HG02763 (cell line): ENCODE measurements around the gene USH1C.

Experiments
- ATAC-seq: cut with Tn5 transposase; IDR thresholded peaks from one replicate; pipeline ENCODE4 v1.9.1; 2021; ENCODE audit warnings: mild to moderate bottlenecking, moderate library complexity; ENCODE audit not compliant: unreplicated experiment

Gene USH1C

GRCh38 chr11:17571431-17572358 is 27.5 kb upstream of the USH1C start:
- ATAC-seq, result no peak

DNA sequence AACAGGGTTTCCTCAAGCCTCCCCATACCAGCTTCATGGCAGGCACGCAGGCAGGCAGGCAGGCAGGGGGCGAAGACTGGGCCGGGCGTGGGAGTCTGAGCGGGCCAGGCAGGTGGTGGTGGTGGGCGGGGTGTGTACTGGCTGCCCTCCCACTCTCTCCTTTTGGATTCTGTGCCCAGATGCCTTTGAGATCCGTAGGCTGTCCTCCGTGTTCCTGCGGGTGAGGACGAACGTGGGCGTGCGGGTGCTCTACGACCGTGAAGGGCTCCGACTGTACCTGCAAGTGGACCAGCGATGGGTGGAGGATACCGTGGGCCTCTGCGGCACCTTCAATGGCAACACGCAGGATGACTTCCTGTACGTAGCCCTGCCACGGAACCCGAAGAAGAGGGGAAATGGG is 25.8 kb upstream of the USH1C start:
- ATAC-seq, result no peak

DNA sequence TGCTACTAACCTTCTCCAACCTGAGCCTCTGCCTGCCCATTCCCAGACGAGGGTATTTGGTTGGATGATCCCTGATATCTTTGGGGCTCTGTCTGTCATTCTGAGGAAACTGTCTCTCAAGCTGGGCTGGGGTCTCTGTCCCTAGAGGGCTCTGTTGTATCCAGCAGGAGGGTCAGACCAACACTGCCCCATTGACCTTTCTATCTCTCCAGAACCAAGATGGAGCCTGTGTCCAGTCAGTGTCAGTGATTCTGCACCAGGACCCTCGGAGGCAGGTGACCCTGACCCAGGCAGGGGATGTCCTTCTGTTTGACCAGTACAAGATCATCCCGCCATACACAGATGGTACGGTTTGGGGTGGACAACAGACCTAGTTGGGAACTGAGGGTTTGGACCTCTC is 24.7 kb upstream of the USH1C start:
- no peak for ATAC-seq

- ATAC-seq, result no peak
These were observed 20.4 kb upstream of the USH1C start for GRCh38 chr11:17564687-17565042.

DNA sequence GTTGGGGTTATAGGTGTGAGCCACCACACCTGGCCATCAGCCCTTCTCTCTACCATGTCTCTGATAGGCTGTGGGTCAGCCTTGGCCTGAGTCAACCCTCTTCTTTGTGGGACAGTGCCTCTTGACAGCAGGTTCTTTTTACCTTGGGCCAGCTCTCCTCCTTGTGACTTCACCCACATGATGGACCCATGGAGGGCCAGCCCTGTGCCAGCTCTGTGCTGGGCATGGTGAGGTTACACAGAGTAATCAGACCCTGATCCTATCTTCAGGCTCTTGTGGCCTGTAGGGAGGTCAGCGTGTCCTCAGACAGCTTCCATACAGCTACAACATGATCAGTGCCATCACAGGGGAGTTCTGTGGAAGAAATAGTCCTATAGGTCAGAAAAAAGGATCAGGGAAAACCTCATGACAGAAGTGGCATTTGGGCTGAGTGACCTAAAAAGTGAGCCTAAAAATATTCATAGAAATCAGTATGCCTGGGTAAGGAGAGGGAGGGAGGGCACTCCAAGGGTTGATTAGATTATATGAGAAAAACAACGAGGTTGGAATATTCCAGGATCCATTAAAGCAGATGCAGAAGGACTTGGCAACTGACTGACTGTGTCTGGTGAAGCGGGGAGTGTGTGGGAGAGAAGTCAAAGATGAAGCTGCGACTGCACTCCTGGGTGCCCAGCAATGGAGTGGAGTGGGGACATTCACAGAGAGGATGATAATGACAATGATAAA is 19.9 kb upstream of the USH1C start:
- ATAC-seq, result no peak

DNA sequence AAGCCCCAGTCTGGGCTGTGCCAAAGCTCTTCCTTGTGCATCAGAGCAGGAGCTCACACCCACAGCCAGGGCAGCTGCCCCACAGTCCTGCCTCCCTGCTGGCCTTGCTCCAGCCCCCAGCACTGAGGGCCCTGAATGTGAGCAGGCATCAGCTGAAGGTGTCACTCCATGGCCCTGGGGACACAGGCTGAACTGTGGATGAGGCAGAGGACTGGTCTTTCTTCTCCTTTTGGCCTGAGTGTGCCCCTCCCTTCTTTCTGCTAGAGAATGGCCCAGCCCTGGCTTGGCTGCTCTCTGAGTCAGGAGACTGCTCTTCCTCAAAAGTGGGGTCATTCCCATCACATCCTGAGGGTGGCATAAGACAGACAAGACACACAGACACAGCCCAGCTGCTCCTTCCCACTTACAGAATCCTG is 19.0 kb upstream of the USH1C start:
- no peak for ATAC-seq

GRCh38 chr11:17561526-17561925 is 17.3 kb upstream of the USH1C start:
- ATAC-seq, result no peak

DNA sequence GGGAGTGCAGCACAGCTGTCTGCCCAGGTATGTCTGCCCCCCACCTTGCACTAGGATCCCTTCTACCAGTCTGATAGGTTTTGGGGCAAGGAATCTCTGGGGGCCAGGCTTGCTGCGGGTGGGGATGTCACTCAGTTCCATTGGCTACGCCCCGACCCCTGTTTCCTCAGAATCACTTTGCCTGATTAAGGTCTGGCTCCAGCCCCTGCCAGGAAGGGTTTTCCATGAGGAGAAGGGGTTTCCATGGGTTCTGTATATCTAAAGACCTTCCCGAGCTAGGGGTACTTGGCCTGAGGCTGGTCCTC is 16.8 kb upstream of the USH1C start:
- ATAC-seq, result no peak

GRCh38 chr11:17560281-17561110 is 16.3 kb upstream of the USH1C start:
- ATAC-seq, result no peak

DNA sequence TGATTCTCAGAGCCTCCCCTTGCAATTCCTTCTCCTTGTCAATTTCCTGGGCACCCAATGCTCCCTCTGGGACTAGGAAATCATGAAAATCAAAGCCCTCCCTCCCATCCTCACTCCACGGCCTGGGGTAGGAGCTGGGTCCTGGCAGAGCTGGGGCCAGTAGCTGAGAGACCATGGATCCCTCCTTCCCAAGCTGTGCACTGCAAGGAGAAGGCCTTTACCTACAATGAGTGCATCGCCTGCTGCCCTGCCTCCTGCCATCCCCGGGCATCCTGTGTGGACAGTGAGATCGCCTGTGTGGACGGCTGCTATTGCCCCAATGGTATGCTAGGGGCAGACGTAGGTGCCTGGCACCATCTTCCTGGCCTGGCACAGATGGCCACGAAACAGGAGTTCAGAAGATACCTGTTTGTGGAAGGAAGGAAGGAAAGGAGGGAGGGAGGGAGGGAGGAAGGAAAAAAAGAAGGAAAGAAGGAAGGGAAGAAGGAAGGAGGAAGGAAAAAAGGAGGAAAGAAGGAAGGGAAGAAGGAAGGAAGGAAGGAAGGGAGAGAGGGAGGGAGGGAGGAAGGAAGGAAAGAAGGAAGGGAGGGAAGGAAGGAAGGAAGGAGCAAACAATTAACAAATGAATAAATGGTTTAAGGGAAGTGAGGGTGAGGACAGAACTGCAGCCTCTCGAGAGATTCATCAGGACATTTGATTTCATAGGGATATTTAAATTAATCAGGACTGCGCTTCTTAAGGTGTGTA is 15.3 kb upstream of the USH1C start:
- ATAC-seq, result no peak

DNA sequence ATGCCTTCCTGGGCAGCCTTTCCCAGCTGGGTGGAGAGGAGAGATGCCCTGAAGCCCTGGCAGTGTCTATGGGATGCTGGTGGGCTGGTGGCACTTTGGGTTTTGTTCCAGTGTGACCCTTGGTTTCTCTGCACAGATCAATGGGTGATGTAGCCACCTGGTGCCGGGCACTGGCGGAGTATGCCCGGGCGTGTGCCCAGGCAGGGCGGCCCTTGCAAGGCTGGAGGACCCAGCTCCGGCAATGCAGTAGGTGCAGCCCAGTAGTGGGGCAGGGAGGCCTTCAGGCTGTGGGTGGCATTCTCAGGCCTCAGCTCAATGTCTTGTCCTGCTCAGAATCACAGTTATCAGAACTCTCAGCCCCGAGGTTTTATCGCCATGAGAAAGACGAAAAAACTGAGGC is 14.7 kb upstream of the USH1C start:
- ATAC-seq, result no peak

DNA sequence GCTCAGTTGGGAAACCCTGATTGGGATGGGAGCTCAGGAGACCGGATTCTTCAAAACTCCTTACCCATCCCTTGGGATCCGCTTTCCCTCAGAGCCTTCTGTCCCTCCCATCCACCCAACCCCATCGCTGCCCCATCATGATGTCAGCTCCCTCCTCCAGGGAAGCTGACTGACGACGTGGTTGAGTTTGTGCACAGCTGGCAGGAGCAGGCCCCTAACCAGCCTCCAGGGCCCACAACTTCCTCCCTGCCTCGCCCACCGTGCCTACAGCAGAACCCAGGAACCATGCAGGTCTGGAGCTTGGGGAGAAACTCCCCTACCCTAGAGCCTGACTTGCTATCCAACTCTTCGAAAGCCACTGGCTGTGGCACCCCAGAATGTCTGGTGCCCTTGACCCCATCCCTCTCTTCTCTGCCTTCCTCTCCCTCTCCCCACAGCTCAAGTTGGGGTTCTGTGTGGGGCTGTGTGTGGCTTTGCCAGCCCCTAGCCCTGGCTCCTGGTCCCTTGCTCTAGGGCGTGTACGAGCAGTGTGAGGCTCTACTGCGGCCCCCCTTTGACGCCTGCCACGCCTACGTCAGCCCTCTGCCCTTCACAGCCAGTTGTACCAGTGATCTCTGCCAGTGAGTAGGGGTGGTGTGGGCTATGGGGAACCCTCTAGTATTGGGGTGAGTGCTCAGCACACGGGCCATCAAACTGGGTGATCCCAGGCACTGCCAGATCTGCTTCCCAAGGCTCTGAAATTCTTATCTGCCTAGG is 14.0 kb upstream of the USH1C start:
- no peak for ATAC-seq

DNA sequence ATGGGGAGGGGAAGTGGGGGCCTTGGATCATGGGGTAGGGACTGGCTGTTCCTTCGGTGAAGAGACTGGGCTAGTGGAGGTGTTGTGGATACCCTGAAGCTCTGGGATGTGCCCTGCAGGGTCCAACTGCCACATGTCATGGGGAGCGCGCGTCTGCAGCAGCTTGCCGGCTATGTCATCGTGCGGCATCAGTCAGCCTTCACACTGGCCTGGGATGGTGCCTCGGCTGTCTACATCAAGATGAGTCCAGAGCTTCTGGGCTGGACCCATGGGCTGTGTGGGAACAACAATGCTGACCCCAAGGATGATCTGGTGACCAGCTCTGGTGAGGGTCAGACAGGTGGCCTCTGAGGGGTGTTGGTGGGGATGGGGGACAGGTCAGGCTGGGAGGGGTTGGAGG is 12.8 kb upstream of the USH1C start:
- ATAC-seq, result no peak

- no peak for ATAC-seq
These were observed 10.3 kb upstream of the USH1C start for GRCh38 chr11:17554487-17554886.

GRCh38 chr11:17553249-17553546 is 9.0 kb upstream of the USH1C start:
- ATAC-seq, result no peak

GRCh38 chr11:17552392-17553248 is 8.4 kb upstream of the USH1C start:
- ATAC-seq, result no peak

DNA sequence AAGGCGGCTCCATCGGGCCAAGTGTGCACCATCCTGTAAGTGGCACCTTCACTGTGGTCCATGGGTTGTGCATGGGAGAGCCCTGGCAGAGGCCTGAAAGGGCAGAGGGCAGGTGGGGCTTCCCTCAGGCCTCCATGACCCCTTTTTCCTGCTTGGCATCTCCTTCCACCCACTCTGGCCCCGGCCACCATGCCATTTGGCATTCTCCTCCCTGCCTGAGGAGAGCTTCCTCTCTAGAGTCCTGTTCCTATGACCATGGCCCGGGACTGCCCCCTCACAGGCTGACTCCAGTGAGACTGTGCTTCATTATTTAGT is 7.8 kb upstream of the USH1C start:
- ATAC-seq, result no peak

- no peak for ATAC-seq
These were observed 7.3 kb upstream of the USH1C start for GRCh38 chr11:17551347-17552040.
